G401.6 (cell line): ENCODE measurements around the gene GFRAL.
A peak's percentile ranks its signal among the peaks of the same experiment; 100 is the strongest.

Source experiments
- FAIRE-seq: peaks from 2 replicates; lab custom pipeline; 2012; peaks lifted over from hg19 to GRCh38; lab: Jason Lieb, UNC

GFRAL gene

DNA sequence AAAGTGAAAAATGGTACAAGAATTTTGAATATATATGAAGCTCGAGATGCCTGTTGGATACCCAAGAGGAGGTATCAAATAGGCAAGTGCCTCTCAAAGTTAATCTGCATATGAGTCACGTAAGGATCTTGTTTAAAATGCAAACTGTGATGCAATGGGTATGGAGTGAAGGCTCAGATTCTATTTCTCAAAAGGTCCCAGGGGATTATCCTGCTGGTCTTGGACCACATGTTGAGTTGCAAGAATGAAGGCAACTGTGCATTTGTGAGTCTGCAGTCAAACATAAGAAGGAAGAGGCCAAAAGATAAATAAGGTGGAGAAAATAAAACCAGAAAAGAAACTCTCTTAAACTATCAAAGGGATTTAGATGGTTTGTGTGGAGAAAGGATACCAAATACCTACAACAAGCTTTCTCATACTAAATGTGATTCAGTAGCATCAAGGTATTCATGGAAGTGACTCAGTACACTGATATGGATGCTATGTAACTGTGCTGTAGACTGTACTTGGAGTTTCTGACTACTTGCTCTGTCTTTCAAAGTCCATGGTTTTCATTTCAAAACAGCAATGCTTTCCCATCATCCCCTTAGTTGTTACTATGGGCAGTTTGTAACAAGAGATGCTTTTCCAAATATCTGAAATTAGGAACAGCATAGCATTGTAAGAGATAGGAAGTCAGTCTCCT lies 106.3 kb downstream of the GFRAL start:
- no peak for FAIRE-seq

DNA sequence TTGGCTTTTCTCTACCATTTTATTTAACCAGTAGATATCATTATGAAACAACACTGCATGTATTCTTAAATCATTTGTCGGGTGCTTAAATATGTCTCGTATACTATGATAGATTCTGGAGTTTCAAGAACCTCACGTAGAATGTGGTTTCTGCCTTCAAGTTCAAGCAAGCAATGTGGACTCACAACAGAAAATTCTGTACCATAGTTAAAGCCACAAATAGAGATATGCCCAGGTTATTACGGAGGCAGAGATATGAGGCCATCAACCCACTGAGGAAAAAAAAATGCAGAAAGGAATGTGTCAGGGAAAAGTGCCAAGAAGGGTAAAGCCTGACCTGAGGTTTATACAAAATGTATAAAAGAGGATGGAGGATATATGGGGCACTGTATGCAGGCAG lies 109.9 kb downstream of the GFRAL start:
- no peak for FAIRE-seq

- no peak for FAIRE-seq
These were observed 110.9 kb downstream of the GFRAL start for GRCh38 chr6:55438203-55438602.

GRCh38 chr6:55443238-55444134 lies 116.2 kb downstream of the GFRAL start:
- FAIRE-seq, result no peak

GRCh38 chr6:55445648-55446204 lies 118.5 kb downstream of the GFRAL start:
- FAIRE-seq, result peak; percentile 86

- FAIRE-seq, result peak; percentile 70
These were observed 120.6 kb downstream of the GFRAL start for GRCh38 chr6:55447891-55448290.

DNA sequence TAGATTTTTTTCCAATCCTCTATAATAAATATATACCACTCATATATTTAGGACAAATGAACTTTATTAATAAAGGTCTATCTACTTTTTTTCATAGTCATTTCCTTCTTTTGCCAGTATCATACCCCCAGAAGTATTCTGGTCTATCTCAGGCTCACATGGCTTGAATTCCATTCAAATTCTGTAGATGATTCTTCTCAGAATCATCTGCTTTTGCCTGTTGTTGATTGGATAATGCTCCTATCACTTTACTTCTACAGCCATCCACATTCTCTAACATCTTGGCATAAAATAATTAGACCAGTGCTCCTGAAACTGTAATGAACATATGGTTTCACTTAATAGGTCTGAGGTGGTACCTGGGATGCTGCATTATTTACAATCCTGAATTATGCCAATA lies 121.2 kb downstream of the GFRAL start:
- FAIRE-seq, result no peak

DNA sequence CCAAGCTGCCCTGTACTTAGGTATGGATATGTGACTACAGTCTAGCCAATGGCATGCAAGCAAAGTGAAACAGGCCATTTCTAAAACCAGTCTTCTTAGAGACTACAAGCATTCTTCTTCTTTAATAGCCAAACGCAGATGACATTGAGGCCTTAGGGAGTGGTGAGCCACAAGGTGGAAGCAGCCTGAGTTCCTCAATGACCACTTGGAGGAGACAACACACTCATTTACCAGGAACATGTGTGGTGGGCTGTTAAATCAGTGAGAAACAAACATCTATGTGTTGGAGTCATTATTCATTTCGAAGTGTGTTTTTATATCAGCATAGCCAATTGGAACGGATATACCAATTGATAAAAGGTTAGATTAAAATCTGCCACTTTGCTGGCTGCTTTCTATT lies 122.0 kb downstream of the GFRAL start:
- no peak for FAIRE-seq

DNA sequence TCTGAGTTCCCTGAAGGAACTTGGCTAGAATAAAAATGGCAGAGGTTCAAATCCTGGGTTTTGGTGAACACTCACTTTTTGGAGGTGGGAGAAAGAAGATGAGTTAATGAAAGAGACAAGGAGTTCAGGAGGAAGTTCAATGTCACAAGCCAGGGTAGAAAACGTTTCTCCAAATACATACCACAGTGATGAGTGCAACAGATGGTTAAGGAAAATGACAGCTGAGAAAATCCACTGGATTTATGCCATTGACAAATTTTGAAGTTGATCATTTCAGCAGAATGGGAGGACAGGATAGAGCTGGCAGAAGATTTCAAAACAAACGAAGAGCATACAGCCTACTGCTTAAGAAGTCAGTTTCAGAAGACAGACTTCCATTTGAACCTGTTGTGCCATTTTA lies 122.7 kb downstream of the GFRAL start:
- FAIRE-seq, result no peak
